Measurements from ENCODE around the gene LHB.
A peak's percentile ranks its signal among the peaks of the same experiment; 100 is the strongest.

LHB gene

GRCh38 chr19:48997972-48998371 lies 18.9 kb downstream of the LHB start:
- Histone ChIP-seq H3K36me3 (replicated peaks) (peaks cover 14% of the 10 kb centered on the region), H3K27ac (no peak overlapping the region), H3K27me3 (replicated peaks) (no peaks in the 10 kb centered on the region), H3K4me3 (ENCODE audit: low read depth, low read length) (no peak overlapping the region)
- peak; percentile 80 for TF ChIP-seq CTCF (IDR thresholded peaks at IDR 0.05; ENCODE audit: low read depth, low read length, missing control alignments)
- in situ Hi-C loops (cut with HindIII; ENCODE audit: low pct_ligation_motif_present, low sequenced_read_pairs): no loop called here
- peak; percentile 66 for DNase-seq

DNA sequence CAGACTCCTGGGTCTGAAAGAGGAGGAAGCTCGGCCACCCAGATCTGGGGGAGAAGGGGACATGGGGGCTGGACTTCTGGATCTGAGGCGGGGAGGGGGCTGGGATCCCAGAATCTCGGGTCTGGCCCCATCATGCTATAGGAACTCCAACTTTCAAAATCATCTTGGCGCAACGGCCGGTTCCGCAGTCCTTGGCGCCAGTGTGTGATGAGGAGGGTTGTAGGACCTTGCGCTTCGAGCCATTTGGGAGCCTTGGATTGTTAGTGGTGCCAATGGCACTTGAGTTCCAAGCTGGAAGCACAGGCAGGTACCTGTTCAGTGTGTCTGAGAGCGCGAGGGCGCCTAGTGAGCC lies 22.9 kb downstream of the LHB start:
- H3K27me3 ChIP-seq (replicated peaks): no peaks in the 10 kb centered on the region
- in situ Hi-C loops (cut with HindIII; ENCODE audit: low pct_ligation_motif_present, low sequenced_read_pairs): no loop called here
- TF ChIP-seq CTCF (IDR thresholded peaks at IDR 0.05; ENCODE audit: low read depth, low read length, missing control alignments): no peak
- peaks cover 8% of the 10 kb centered on the region for H3K36me3 ChIP-seq (replicated peaks)
- peak overlapping the region; percentile 66 for H3K27ac ChIP-seq
- peak overlapping the region; percentile 86 for H3K4me3 ChIP-seq (ENCODE audit: low read depth, low read length)
- DNase-seq: no peak

GRCh38 chr19:48993175-48994034 lies 23.5 kb downstream of the LHB start, which contains the start of the genes GYS1 and RUVBL2:
TSS of gene GYS1 (minus strand) at chr19:48993309. CDS start at chr19:48993112, 197 bp downstream.
TSS of gene RUVBL2 (plus strand) at chr19:48993887. CDS start at chr19:48993912, 25 bp downstream.
- Histone ChIP-seq H3K36me3 (replicated peaks) (peaks cover 14% of the 10 kb centered on the region), H3K27ac (peak within 1 kb of the TSS; percentile 66), H3K27me3 (replicated peaks) (no peaks in the 10 kb centered on the region), H3K4me3 (ENCODE audit: low read depth, low read length) (peak within 1 kb of the TSS; percentile 91)
- TF ChIP-seq CTCF (IDR thresholded peaks at IDR 0.05; ENCODE audit: low read depth, low read length, missing control alignments): peak; percentile 84
- DNase-seq: peak; percentile 99
- in situ Hi-C loops (cut with HindIII; ENCODE audit: low pct_ligation_motif_present, low sequenced_read_pairs): no loop called here

DNA sequence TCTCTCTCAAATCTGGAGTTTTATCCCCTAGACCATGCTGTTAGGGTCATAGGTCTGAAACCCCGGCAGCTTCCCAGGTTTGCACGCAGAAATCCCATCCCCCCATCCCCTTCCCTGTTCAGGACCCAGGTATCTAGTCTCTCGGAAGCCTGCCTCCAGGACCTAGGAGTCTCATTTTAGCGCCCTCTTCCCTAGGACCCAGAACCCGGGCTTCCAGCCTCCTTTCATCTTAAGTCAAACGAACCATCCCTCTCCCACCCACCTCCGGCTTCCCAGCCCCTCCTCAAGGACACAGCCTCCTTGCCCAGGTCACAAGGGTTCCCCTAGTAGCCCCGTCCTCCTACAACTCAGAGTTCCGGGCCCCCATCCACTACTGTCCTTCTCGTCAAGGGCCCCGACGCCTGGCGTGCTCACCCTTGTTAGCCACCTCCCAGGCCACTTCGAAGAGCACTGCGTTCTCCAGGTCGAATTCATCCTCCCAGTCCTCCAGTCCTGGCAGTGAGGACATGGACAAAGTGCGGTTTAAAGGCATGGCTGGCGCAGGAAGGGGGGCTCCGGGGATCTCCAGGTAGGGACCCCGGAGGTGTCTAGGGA lies 24.2 kb downstream of the LHB start:
- Histone ChIP-seq H3K4me3 (ENCODE audit: low read depth, low read length) (peak overlapping the region; percentile 91), H3K27ac (peak overlapping the region; percentile 65), H3K27me3 (replicated peaks) (no peaks in the 10 kb centered on the region), H3K36me3 (replicated peaks) (peaks cover 18% of the 10 kb centered on the region)
- TF ChIP-seq CTCF (IDR thresholded peaks at IDR 0.05; ENCODE audit: low read depth, low read length, missing control alignments): no peak
- no peak for DNase-seq
- in situ Hi-C loops (cut with HindIII; ENCODE audit: low pct_ligation_motif_present, low sequenced_read_pairs): no loop called here

DNA sequence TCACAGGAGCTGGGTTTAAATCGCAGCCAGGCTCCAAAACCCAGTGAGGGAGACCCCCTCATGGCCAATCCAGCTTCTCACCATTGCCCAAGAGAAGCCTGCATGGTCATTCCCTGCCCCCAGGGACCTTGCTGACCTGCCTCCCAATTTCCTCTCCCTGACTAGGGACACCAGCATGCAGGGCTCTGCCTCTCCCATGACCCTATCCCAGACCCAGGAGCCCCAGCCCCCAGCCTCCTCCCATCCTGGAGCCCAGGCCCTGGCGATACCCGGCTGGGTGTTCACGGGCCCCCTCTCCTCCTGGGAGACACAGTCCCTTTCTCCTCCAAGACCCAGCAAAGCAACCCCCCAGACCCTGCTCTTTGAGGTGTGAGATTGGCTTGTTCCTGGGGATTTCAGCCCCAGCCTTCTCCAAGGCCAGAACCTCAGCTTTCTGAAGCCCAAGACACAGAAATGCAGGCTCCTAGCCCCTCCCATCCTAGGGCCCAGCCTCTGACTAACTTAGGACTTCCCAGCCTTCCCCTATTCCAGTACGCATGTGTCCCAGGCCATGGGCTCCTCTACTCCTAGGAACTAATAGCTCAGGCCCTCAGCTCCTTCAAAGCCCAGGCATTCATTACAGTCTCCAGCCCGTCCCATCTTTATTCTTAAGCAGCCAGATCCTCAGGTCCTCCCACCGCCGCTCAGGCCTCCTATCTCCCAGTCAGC lies 24.9 kb downstream of the LHB start:
- H3K27ac ChIP-seq: peak overlapping the region; percentile 65
- peak; percentile 77 for DNase-seq
- in situ Hi-C loops (cut with HindIII; ENCODE audit: low pct_ligation_motif_present, low sequenced_read_pairs): no loop called here
- TF ChIP-seq CTCF (IDR thresholded peaks at IDR 0.05; ENCODE audit: low read depth, low read length, missing control alignments): no peak
- H3K36me3 ChIP-seq (replicated peaks): peaks cover 21% of the 10 kb centered on the region
- H3K27me3 ChIP-seq (replicated peaks): no peaks in the 10 kb centered on the region
- H3K4me3 ChIP-seq (ENCODE audit: low read depth, low read length): peak overlapping the region; percentile 91
